SU-DHL-6 (cell line): ENCODE data around the gene LARGE2.

Source experiments
- H2AFZ ChIP-seq: fragments of 200-600 bp; sonication (generic); 2 replicates; pipeline ENCODE4 v1.6.1; 2014; ENCODE audit warnings: low read depth, mild to moderate bottlenecking, moderate library complexity, mixed read lengths, antibody characterized with exemption, low read length; ENCODE audit not compliant: severe bottlenecking
- H3F3A ChIP-seq: fragments of 200-600 bp; shearing (Covaris generic); 2 replicates; pipeline ENCODE4 v1.6.0; 2016; ENCODE audit warnings: antibody characterized with exemption, mild to moderate bottlenecking; ENCODE audit not compliant: insufficient read depth
- H3K27ac ChIP-seq: fragments of 200-600 bp; sonication (generic); 2 replicates; pipeline ENCODE4 v1.5.1; 2016; ENCODE audit warnings: low read depth, mild to moderate bottlenecking, low read length, moderate library complexity, mixed read lengths
- H3K27me3 ChIP-seq: fragments of 200-600 bp; sonication (generic), shearing (Covaris generic); 2 replicates; pipeline ENCODE4 v1.6.0; 2014; ENCODE audit warnings: mild to moderate bottlenecking, low read length
- H3K36me3 ChIP-seq: fragments of 200-600 bp; sonication (generic); 2 replicates; pipeline ENCODE4 v1.6.1; 2014; ENCODE audit warnings: mild to moderate bottlenecking, low read length, mixed read lengths
- H3K4me2 ChIP-seq: fragments of 300-600, 200-600 bp; shearing (Covaris generic), sonication (generic); 2 replicates; pipeline ENCODE4 v1.6.0; 2014; ENCODE audit warnings: low read length, low read depth, mild to moderate bottlenecking; ENCODE audit not compliant: poor library complexity, severe bottlenecking
- H3K4me3 ChIP-seq: fragments of 200-600 bp; sonication (generic); 2 replicates; pipeline ENCODE4 v1.5.1; 2014; ENCODE audit warnings: antibody characterized with exemption, low read length, mild to moderate bottlenecking, mixed read lengths; ENCODE audit not compliant: insufficient read depth, poor library complexity, severe bottlenecking
- H3K79me2 ChIP-seq: fragments of 200-600 bp; sonication (generic); 2 replicates; pipeline ENCODE4 v1.6.1; 2014; ENCODE audit warnings: mild to moderate bottlenecking, low read length, moderate library complexity; ENCODE audit not compliant: insufficient read depth
- H3K9ac ChIP-seq: fragments of 200-600 bp; sonication (generic); 2 replicates; pipeline ENCODE4 v1.7.0; 2014; ENCODE audit warnings: mild to moderate bottlenecking, low read length
- H3K9me2 ChIP-seq: fragments of 200-600 bp; sonication (generic); replicated peaks from 2 replicates; pipeline ENCODE4 v1.6.1; 2014; ENCODE audit warnings: low read length; ENCODE audit not compliant: insufficient read depth
- H3K9me3 ChIP-seq: fragments of 200-600 bp; sonication (generic); 2 replicates; pipeline ENCODE4 v1.6.1; 2014; ENCODE audit warnings: low read length, mixed read lengths; ENCODE audit not compliant: insufficient read depth
- H4K20me1 ChIP-seq: fragments of 200-600 bp; sonication (generic); 2 replicates; pipeline ENCODE4 v1.6.1; 2014; ENCODE audit warnings: low read depth, mild to moderate bottlenecking, antibody characterized with exemption, low read length, moderate library complexity, mixed read lengths
- EZH2phosphoT487 ChIP-seq: fragments of 200-600 bp; sonication (generic), shearing (Covaris generic); conservative IDR thresholded peaks from 2 replicates; pipeline ENCODE4 v1.6.1; 2018; ENCODE audit warnings: mild to moderate bottlenecking, antibody characterized with exemption, low read length, moderate library complexity, mixed read lengths
- TF ChIP-seq, protein P1 (sequence below): fragments of 200-600 bp; sonication (generic); IDR thresholded peaks from one replicate; pipeline ENCODE4 v1.5.1; 2017; ENCODE audit warnings: antibody characterized with exemption, mild to moderate bottlenecking, low read length, moderate library complexity; ENCODE audit not compliant: insufficient read depth, poor library complexity, severe bottlenecking

The LARGE2 gene

DNA sequence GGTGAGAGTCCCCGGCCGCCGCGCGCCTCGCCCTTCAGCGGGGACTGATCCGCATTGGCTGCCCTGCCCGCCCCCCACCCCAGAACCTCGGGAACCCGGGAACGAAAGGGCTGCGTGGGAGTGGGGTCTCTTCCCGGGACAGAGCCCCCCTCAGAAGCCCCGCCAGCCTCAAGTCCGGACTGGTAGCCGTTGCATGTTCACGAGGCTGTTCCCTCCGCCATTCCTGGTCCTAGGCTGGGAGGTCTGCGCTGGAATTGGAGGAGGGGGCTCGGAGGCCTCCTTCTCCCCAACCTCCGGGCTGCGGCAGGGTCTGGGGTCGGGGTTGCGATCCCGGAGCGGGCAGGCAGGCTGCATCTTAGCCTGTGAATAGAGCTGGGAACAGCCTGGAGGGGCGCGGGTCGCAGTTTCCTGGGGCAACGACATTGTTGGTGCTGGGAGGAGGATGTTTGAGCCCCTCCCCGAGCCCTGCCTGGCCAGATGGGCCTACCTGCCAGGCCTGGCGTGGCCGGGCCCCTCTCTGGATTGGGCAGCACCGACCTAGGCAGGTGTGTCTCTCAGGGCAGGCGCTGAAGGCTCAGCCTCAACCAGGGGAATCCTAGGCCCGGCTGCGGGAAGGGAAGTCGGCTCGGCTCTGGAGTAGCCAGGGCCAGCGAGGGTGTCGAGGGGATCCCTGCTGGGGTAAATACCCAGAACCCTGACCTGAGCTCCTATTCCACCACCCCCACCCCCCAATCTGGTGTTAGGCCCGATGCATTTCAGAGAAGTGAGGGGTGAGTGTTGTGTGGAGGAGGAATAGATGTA lies 36.3 kb upstream of the LARGE2 start:
- no peaks in the 10 kb centered on the region for H3K79me2 ChIP-seq
- H3K36me3 ChIP-seq = no peaks in the 10 kb centered on the region
- H3K4me2 ChIP-seq = peak overlapping the region; percentile 43
- no peaks in the 10 kb centered on the region for H4K20me1 ChIP-seq
- no peaks in the 10 kb centered on the region for H3K9me3 ChIP-seq
- H3K27me3 ChIP-seq = no peaks in the 10 kb centered on the region
- H3K9me2 ChIP-seq = no peaks in the 10 kb centered on the region
- peak overlapping the region; percentile 31; the same call in 1 of the 2 replicates for H3K9ac ChIP-seq
- H3K27ac ChIP-seq = no peak overlapping the region
- no peak overlapping the region for H3K4me3 ChIP-seq
- TF ChIP-seq, protein P1, sequence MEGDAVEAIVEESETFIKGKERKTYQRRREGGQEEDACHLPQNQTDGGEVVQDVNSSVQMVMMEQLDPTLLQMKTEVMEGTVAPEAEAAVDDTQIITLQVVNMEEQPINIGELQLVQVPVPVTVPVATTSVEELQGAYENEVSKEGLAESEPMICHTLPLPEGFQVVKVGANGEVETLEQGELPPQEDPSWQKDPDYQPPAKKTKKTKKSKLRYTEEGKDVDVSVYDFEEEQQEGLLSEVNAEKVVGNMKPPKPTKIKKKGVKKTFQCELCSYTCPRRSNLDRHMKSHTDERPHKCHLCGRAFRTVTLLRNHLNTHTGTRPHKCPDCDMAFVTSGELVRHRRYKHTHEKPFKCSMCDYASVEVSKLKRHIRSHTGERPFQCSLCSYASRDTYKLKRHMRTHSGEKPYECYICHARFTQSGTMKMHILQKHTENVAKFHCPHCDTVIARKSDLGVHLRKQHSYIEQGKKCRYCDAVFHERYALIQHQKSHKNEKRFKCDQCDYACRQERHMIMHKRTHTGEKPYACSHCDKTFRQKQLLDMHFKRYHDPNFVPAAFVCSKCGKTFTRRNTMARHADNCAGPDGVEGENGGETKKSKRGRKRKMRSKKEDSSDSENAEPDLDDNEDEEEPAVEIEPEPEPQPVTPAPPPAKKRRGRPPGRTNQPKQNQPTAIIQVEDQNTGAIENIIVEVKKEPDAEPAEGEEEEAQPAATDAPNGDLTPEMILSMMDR = no peak
- TF ChIP-seq EZH2phosphoT487 = no peak
- H2AFZ ChIP-seq = no peak overlapping the region
- no peaks in the 10 kb centered on the region for H3F3A ChIP-seq

DNA sequence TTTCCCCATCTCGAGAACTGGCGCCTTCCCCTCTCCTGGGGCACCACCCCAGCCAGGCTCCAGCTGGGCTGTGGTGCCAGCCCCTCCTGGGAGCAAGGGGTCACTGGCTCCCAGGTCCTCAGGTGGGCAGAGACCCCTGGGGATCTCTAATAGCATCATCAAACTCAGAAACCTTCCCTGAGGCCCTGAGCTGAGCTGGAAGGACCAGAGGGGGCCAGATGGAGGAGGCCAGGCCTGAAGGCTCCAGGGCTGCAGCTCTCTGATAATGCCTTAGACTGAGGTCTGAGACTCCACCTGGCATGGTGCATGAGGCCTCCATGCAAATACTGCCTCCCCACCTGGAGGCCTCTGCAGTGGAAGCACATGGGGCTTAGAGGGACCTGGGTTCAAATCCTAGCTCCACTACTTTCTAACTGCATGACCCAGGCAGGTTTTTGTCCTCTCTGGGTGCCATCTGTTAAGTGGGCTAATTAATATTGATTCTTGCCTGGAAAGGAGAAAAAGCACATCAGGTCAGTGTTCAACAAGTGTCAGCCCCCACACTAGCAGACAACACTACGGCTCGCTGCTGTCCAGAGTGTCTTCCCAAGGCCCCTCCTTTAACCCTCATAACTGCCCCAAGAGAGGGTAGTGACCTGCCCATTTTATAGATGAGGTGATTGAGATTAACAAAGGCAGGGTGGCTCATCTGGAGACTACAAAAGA lies 35.5 kb upstream of the LARGE2 start:
- H4K20me1 ChIP-seq = no peaks in the 10 kb centered on the region
- no peak for TF ChIP-seq EZH2phosphoT487
- TF ChIP-seq, protein P1 = no peak
- H2AFZ ChIP-seq = no peak overlapping the region
- no peaks in the 10 kb centered on the region for H3F3A ChIP-seq
- H3K79me2 ChIP-seq = no peaks in the 10 kb centered on the region
- no peak overlapping the region for H3K27ac ChIP-seq
- no peaks in the 10 kb centered on the region for H3K36me3 ChIP-seq
- no peak overlapping the region for H3K4me2 ChIP-seq
- no peak overlapping the region for H3K9ac ChIP-seq
- no peaks in the 10 kb centered on the region for H3K9me3 ChIP-seq
- H3K4me3 ChIP-seq = no peak overlapping the region
- H3K9me2 ChIP-seq = no peaks in the 10 kb centered on the region
- no peaks in the 10 kb centered on the region for H3K27me3 ChIP-seq

DNA sequence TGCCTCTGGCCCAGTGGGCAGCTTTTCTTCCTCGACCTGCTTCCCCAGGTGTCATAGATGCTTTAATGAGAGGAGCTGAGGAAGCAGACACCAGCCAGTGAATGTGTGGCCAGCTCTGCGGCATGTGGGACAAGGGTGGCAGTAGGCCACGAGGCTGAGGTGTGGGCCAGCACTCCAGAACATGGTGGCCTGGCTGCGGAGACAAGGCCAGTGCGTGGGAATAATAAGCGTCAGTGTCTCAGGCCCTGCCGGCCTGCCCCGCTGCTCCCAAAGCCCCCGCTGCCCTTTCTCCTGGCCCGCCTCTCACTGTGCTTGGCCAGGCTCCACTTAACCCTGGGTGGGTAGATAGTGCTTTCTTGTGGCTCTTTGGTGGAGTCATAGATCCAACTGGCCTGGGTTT lies 34.9 kb upstream of the LARGE2 start:
- no peak overlapping the region for H2AFZ ChIP-seq
- H3K4me2 ChIP-seq = no peak overlapping the region
- H3K27ac ChIP-seq = no peak overlapping the region
- no peaks in the 10 kb centered on the region for H3K9me3 ChIP-seq
- no peak overlapping the region for H3K4me3 ChIP-seq
- H4K20me1 ChIP-seq = no peaks in the 10 kb centered on the region
- H3K9me2 ChIP-seq = no peaks in the 10 kb centered on the region
- H3K36me3 ChIP-seq = no peaks in the 10 kb centered on the region
- H3K27me3 ChIP-seq = no peaks in the 10 kb centered on the region
- TF ChIP-seq, protein P1 = no peak
- TF ChIP-seq EZH2phosphoT487 = no peak
- H3K79me2 ChIP-seq = no peaks in the 10 kb centered on the region
- no peaks in the 10 kb centered on the region for H3F3A ChIP-seq
- no peak overlapping the region for H3K9ac ChIP-seq
